SK-N-MC (cell line): ENCODE data around the gene ZCCHC14.
A peak's percentile ranks its signal among the peaks of the same experiment; 100 is the strongest.
"Not testable (repeated sequence)": the region's sequence is repeated elsewhere in the genome, so short reads cannot be mapped to it uniquely, and the experiment has no call there.

ENCODE experiments used
- DNase-seq: peaks from one replicate; pipeline ENCODE4 v3.0.0-alpha.2; 2011; ENCODE audit warnings: low read depth, low spot score
- H3K27ac ChIP-seq: fragments of 200-600 bp; sonication (generic); 2 replicates; pipeline ENCODE4 v1.5.1; 2016; ENCODE audit warnings: mixed run types
- H3K36me3 ChIP-seq: fragments of 200-600 bp; sonication (generic); 2 replicates; pipeline ENCODE4 v1.6.1; 2017; ENCODE audit warnings: antibody characterized with exemption, low read length, mixed read lengths; ENCODE audit not compliant: insufficient read depth
- H3K4me3 ChIP-seq: fragments of 200-600 bp; sonication (generic); 2 replicates; pipeline ENCODE4 v1.5.1; 2016
- H3K9ac ChIP-seq: fragments of 200-600 bp; sonication (generic); 2 replicates; pipeline ENCODE4 v1.8.0; 2017; ENCODE audit warnings: mixed run types, mixed read lengths; ENCODE audit not compliant: insufficient read length
- H3K9me3 ChIP-seq: fragments of 200-600 bp; sonication (generic); 2 replicates; pipeline ENCODE4 v1.6.1; 2017; ENCODE audit warnings: low read depth, mild to moderate bottlenecking, antibody characterized with exemption, low read length, moderate library complexity, mixed read lengths
- EZH2 ChIP-seq: fragments of 200-600 bp; sonication (generic); IDR thresholded peaks from one replicate; pipeline ENCODE4 v1.6.1; 2017; ENCODE audit warnings: antibody characterized with exemption
- FOXP2 ChIP-seq: optimal IDR thresholded peaks from 2 replicates; pipeline ENCODE3; 2011; ENCODE audit warnings: mild to moderate bottlenecking, moderate library complexity; ENCODE audit not compliant: insufficient read depth; ENCODE audit errors: extremely low read length, control extremely low read depth
- POLR2AphosphoS5 ChIP-seq: IDR thresholded peaks from 2 replicates; pipeline ENCODE4 v1.6.1; 2012; ENCODE audit warnings: mild to moderate bottlenecking, low read depth, low read length, borderline replicate concordance

Gene ZCCHC14

DNA sequence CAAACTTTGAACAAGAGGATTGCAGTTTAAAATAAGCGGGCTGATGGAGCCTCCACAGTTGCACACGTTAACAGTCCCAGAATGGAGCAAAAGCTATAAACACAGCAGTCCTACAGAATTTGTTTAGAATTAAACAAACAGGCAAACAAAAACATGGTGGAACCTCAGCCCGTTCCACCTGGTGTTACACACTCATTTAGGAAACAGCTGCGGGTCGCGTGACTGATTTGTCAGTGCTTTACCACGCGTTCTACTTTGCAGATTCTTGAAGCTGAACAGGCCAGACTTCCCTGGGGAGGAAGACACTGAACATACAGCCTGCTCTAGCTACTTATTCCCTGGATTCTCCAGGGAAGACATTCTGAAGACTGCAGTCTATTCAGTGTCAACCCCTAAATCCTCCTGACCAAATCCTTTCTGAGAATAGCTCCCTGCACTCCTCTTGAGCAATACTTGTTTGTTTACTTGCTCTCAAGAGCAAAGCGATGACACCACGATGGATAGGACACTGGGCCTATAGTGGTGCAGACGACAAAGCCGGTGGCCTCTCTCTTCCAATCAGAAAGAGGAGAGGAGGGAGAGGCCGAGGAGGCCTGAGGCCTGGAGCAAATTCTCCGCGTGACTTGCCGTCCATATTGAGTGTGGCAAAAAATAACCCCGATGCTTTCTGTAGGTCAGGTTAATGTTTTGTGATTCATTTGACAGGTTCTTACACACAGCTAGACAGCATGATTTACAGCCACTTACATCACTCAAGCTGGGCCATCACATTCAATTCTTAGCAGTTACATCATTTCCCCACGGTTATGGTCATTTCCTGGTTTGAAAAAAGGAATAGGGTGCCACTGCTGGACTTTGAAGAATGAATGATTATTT is 104.6 kb downstream of the ZCCHC14 start:
- Histone ChIP-seq H3K9ac (peak overlapping the region; percentile 59), H3K4me3 (peak overlapping the region; percentile 64), H3K36me3 (no peaks in the 10 kb centered on the region), H3K9me3 (no peaks in the 10 kb centered on the region), H3K27ac (peak overlapping the region; percentile 83)
- TF ChIP-seq FOXP2 (peak; percentile 94), POLR2AphosphoS5 (0 out of 2 replicates have a peak, but pooled peaks have one; percentile 22), EZH2 (no peak)
- DNase-seq, result no peak

DNA sequence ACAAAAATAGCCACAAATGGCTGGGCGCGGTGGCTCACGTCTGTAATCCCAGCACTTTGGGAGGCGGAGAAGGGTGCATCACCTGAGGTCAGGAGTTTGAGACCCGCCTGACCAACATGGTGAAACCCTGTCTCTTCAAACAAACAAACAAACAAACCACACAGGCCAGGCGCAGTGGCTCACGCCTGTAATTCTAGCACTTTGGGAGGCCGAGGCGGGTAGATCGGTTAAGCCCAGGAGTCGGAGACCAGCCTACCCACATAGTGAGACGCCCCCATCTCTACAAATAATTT is 108.0 kb downstream of the ZCCHC14 start:
- H3K9ac ChIP-seq, H3K27ac ChIP-seq, H3K36me3 ChIP-seq, DNase-seq, H3K9me3 ChIP-seq: not testable (repeated sequence)
- H3K4me3 ChIP-seq, result peak overlapping the region; percentile 84; the same call in 1 of the 2 replicates

DNA sequence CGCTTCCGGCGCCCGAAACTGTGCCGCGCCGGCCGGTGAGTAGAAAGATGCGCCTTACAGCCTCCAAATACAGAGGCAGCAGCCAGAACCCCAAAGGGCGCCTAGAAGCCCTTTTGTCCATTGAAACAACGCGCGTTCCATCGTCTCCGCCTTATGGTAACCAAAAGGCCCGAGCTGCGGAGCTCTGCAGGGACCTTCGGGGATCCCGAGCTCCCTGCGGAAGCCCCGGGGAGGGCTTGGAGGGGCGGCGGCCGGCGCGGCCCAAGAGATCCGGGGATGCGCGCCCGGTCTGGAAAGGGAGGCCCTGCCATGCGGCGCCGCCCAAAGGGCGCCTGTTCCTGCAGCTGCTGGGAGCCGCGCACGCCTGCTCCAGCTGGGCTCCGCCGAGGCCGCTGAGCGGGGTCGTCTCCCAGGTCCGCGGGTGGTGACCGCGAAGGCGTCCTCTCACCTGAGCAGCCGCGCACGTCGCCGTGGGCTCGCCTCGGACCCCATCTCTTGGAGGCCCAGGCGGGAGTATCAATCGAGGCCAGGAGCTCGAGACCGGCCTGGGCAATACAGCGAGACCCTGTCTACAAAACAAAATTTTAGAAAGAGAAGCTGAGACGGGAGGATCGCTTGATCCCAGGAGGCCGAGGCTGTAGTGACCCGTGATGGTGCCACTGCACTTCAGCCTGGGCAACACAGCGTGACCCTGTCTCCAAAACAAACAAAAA is 108.5 kb downstream of the ZCCHC14 start:
- H3K9me3 ChIP-seq, result no peaks in the 10 kb centered on the region
- TF ChIP-seq FOXP2 (no peak), POLR2AphosphoS5 (no peak), EZH2 (no peak)
- peak overlapping the region; percentile 84 for H3K4me3 ChIP-seq
- no peaks in the 10 kb centered on the region for H3K36me3 ChIP-seq
- H3K27ac ChIP-seq, result no peak overlapping the region
- no peak for DNase-seq
- peak overlapping the region; percentile 59 for H3K9ac ChIP-seq

DNA sequence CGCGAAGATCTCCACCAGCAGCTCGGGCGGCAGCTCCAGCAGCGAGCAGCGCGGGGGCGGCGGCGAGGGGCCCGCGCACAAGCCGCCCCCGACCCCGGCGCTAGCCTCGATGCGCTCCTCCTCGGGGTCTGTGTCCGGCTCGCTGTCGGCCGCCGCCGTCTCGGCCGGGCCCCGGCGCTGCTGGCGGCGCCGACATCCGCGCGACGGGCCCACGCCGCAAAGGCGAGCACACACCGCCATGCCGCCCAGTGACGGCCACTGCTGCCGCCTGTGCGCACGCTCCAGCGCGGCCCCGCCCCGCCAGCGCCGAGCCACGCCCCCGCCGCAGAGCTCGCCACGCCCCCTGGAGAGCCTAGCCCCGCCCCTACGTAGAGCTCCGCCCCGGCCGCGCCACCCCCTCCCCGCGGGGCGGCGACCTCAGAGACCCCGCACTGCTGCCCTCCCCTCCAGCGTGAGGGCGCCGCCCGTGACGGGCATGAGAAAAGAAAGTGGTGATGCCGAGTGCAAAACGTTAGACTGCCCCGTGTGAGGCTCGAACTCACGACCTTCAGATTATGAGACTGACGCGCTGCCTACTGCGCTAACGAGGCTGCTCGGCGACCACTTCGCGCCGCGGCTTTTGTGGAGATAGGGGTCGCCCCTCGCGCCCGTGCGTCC is 109.2 kb downstream of the ZCCHC14 start, which contains the start of gene FBXO31:
FBXO31 (minus strand) TSS at position 272 of the 657 bp plus-strand sequence; CDS start at position 240, 32 bp downstream.
- Histone ChIP-seq H3K9me3 (no peaks in the 10 kb centered on the region), H3K9ac (peak within 1 kb of the TSS; percentile 71), H3K4me3 (peak within 1 kb of the TSS; percentile 84), H3K36me3 (no peaks in the 10 kb centered on the region), H3K27ac (no peak within 1 kb of the TSS)
- DNase-seq, result no peak
- TF ChIP-seq FOXP2 (peak; percentile 21), EZH2 (no peak)

DNA sequence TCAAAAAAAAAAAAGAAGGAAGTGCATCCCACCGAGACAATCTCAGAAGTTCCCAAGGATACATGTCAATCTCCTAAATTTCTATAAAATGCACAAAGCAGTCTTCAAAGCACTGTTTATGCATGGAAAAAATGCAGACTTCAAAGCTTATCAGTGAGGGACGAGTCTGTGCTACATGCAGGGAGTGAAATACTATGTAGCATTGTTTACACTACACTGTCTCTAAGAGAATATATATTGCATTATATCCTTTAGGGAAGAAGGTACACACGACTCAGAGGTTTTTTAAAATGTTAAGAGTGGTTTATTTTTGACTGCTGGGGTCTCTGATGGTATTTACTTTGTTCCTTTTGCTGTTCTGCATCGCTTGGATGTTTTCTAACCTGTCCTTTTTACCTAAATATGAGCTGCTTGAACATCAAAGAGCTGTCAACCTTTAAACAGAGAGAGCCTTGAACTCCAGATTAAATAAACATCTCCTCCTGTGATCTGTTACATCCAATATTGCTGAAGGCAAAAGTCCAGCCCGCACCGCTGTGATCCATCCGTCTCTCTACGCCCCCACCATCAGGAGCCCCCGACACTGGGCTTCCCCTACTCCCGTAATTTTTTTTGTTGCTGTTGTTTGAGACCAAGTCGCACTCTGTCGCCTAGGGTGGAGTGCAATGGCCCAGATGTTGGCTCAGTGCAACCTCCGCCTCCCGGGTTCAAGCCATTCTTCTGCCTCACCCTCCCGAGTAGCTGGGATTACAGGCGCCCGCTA is 110.6 kb downstream of the ZCCHC14 start:
- H3K9ac ChIP-seq, result peak overlapping the region; percentile 71
- H3K27ac ChIP-seq, result no peak overlapping the region
- peak overlapping the region; percentile 84 for H3K4me3 ChIP-seq
- no peak for DNase-seq
- TF ChIP-seq EZH2 (no peak), FOXP2 (no peak), POLR2AphosphoS5 (no peak)
- H3K9me3 ChIP-seq, result no peaks in the 10 kb centered on the region
- no peaks in the 10 kb centered on the region for H3K36me3 ChIP-seq

DNA sequence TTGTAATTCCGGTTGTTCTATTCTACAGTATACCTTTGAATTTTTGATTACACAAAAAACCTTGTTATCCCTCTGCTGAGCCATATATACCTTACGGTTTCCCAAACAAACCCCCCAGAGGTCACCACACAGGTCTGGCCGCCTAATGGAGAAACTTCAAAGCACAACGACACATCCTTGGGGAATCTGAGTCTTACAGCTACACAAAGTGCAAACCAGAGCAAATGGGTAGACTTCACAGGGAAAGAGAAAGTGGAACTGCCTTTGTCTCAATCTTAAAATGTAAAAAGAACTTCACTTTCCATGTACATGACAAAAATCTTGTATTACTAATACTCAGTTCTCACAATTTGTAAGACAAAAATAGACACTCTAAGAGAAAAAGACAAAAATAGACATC is 111.9 kb downstream of the ZCCHC14 start:
- no peak for TF ChIP-seq EZH2
- no peak for TF ChIP-seq POLR2AphosphoS5
- no peak for TF ChIP-seq FOXP2
- Histone ChIP-seq H3K9ac (no peak overlapping the region), H3K9me3 (no peaks in the 10 kb centered on the region), H3K4me3 (no peak overlapping the region), H3K27ac (no peak overlapping the region), H3K36me3 (no peaks in the 10 kb centered on the region)
- DNase-seq, result no peak

DNA sequence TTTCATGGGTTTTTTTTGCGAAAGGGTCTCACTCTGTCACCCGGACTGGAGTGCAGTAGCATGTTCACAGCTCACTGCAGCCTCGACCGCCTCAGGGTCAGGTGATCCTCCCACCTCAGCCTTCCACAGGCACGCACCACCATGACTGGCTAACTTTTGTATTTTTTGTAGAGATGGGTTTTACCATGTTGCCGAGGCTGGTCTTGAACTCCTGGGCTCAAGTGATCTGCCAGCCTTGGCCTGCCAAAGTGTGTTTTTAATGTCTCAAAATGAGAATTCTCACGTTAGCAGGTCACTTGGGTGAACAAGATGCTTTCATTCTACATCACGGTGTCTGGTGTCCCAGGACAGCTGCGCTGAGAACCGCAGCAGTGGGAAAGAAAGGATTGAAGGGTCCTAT is 112.4 kb downstream of the ZCCHC14 start:
- no peak for TF ChIP-seq POLR2AphosphoS5
- TF ChIP-seq FOXP2, result no peak
- no peak for TF ChIP-seq EZH2
- H3K4me3 ChIP-seq, result no peak overlapping the region
- H3K9me3 ChIP-seq, result no peaks in the 10 kb centered on the region
- DNase-seq, result no peak
- no peak overlapping the region for H3K9ac ChIP-seq
- no peaks in the 10 kb centered on the region for H3K36me3 ChIP-seq
- no peak overlapping the region for H3K27ac ChIP-seq

DNA sequence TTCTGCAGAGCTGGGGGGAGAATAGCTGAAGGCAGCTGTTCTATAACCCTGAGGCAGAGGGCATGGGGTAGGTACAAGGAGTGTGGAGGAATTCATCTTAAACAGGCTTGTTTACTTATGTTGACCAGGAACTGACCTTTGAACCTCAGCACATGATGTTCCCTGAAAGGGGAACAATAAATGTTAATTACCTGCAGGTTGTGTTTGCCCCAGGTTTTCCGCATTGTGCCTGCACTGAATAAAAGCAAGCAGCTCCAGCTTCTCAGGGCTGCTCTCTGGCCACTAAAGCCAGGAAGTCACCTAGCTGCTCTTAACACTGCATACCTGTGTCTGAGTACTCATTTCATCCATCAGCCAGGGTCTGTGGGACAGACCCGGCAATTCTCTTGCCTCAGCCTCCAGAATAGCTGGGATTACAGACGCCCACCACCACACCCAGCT is 113.5 kb downstream of the ZCCHC14 start:
- H3K9ac ChIP-seq, DNase-seq, H3K9me3 ChIP-seq, H3K4me3 ChIP-seq, H3K27ac ChIP-seq, H3K36me3 ChIP-seq: not testable (repeated sequence)
